ENCODE measurements around the gene SMYD3. TPM values are rescaled to one million over a fixed set of nuclear protein-coding genes. Genes with fewer than 3 reads are reported as not detected.

SMYD3 gene
- 17.6 and 22.3 TPM in 2 replicates for total RNA-seq

DNA sequence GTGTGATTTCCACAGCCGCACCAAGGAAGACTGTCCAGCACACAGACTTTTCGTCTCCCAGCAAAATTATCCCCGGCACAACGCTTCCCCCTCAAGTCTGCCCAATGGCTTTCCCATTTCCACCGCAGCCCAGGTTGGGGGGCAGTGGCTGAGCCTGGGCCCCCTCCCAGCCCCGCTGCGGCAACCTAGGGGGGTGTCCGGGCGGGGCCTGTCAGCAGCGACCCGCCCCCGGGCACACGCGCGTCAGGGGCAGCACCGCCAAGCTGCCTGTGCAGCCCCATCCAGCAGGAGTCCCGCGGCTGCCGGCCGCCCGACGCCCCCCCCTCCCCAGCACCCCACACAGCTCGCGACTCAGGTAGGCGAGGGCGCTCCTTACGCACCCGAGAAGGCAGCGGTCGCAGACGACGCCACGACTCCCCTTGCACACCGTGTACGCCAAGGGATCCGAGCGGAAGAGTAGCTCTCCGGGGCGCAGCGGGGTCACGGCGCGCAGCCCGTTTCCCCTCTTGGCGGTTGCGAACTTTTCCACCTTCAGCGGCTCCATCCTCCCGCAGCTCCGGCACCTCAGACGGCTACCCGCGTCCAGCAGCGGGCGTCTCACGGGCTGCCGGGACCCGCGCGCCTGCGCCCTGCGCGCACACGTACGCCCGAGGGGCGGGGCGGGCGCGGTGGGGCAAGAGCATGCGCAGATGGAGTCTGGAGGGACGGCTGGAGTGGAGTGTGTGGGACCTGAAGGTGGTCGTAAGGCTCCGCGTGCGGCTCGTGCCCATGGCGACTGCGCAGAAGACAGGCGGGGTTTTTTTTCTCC, at the start of gene SMYD3:
Gene SMYD3, minus strand, starts transcription at position 606 of the 808 bp plus-strand sequence.

Other genes with a start within 250 kb of the SMYD3 start
- gene TFB2M, start 59.0 kb upstream of the SMYD3 start, total RNA-seq: 13.0 and 13.6 TPM in 2 replicates
- 9.6 and 10.4 TPM in 2 replicates for gene CNST, start 59.2 kb upstream of the SMYD3 start, total RNA-seq
- 44.3 and 47.6 TPM in 2 replicates for gene SCCPDH, start 217.1 kb upstream of the SMYD3 start, total RNA-seq

Measured in myometrial cell (primary cell).